ENCODE measurements around the gene TSEN15.

Gene TSEN15

GRCh38 chr1:184051485-184052193, at the start of gene TSEN15:
Gene TSEN15 (plus strand): TSS chr1:184051730. CDS start chr1:184051756, 26 bp downstream.
- DNase-seq (ENCODE audit: low spot score) = peak; percentile 93

GRCh38 chr1:184002071-184002470, 49.5 kb upstream of the TSEN15 start:
- no peak for DNase-seq (ENCODE audit: low spot score)

GRCh38 chr1:184004935-184005334, 46.6 kb upstream of the TSEN15 start:
- no peak for DNase-seq (ENCODE audit: low spot score)

GRCh38 chr1:184005506-184005905, 46.0 kb upstream of the TSEN15 start:
- DNase-seq (ENCODE audit: low spot score) = no peak

- no peak for DNase-seq (ENCODE audit: low spot score)
Observed at GRCh38 chr1:184010788-184011187, 40.7 kb upstream of the TSEN15 start.

GRCh38 chr1:184012187-184012586, 39.3 kb upstream of the TSEN15 start:
- DNase-seq (ENCODE audit: low spot score) = no peak

GRCh38 chr1:184014271-184014670, 37.3 kb upstream of the TSEN15 start:
- DNase-seq (ENCODE audit: low spot score) = no peak

GRCh38 chr1:184016169-184016568, 35.4 kb upstream of the TSEN15 start:
- no peak for DNase-seq (ENCODE audit: low spot score)

GRCh38 chr1:184017306-184017705, 34.2 kb upstream of the TSEN15 start:
- no peak for DNase-seq (ENCODE audit: low spot score)

GRCh38 chr1:184018622-184019021, 32.9 kb upstream of the TSEN15 start:
- no peak for DNase-seq (ENCODE audit: low spot score)

- no peak for DNase-seq (ENCODE audit: low spot score)
Observed at GRCh38 chr1:184019069-184019468, 32.5 kb upstream of the TSEN15 start.

GRCh38 chr1:184019506-184019905, 32.0 kb upstream of the TSEN15 start:
- no peak for DNase-seq (ENCODE audit: low spot score)

GRCh38 chr1:184020328-184020727, 31.2 kb upstream of the TSEN15 start:
- DNase-seq (ENCODE audit: low spot score) = no peak

- no peak for DNase-seq (ENCODE audit: low spot score)
Observed at GRCh38 chr1:184020855-184021254, 30.7 kb upstream of the TSEN15 start.

GRCh38 chr1:184021728-184022127, 29.8 kb upstream of the TSEN15 start:
- DNase-seq (ENCODE audit: low spot score) = no peak

GRCh38 chr1:184022668-184023067, 28.9 kb upstream of the TSEN15 start:
- no peak for DNase-seq (ENCODE audit: low spot score)

GRCh38 chr1:184023171-184023570, 28.4 kb upstream of the TSEN15 start:
- no peak for DNase-seq (ENCODE audit: low spot score)

- no peak for DNase-seq (ENCODE audit: low spot score)
Observed at GRCh38 chr1:184025242-184025675, 26.3 kb upstream of the TSEN15 start.

- no peak for DNase-seq (ENCODE audit: low spot score)
Observed at GRCh38 chr1:184027826-184028695, 23.5 kb upstream of the TSEN15 start.

GRCh38 chr1:184028854-184029623, 22.5 kb upstream of the TSEN15 start:
- DNase-seq (ENCODE audit: low spot score) = no peak

- DNase-seq (ENCODE audit: low spot score) = no peak
Observed at GRCh38 chr1:184030433-184031091, 21.0 kb upstream of the TSEN15 start.

- no peak for DNase-seq (ENCODE audit: low spot score)
Observed at GRCh38 chr1:184031092-184031408, 20.5 kb upstream of the TSEN15 start.

Measured in D341Med (cell line).